COR-L47 (cell line): ENCODE data around the gene SLC34A3.
"Not testable (repeated sequence)": the region's sequence is repeated elsewhere in the genome, so short reads cannot be mapped to it uniquely, and the experiment has no call there.

Experiments
- DNase-seq: peaks from one replicate; lab custom pipeline; 2025; lab: John Stamatoyannopoulos, UW

Gene SLC34A3

GRCh38 chr9:137228968-137229896, 1.5 kb upstream of the SLC34A3 start:
- DNase-seq, result no peak

DNA sequence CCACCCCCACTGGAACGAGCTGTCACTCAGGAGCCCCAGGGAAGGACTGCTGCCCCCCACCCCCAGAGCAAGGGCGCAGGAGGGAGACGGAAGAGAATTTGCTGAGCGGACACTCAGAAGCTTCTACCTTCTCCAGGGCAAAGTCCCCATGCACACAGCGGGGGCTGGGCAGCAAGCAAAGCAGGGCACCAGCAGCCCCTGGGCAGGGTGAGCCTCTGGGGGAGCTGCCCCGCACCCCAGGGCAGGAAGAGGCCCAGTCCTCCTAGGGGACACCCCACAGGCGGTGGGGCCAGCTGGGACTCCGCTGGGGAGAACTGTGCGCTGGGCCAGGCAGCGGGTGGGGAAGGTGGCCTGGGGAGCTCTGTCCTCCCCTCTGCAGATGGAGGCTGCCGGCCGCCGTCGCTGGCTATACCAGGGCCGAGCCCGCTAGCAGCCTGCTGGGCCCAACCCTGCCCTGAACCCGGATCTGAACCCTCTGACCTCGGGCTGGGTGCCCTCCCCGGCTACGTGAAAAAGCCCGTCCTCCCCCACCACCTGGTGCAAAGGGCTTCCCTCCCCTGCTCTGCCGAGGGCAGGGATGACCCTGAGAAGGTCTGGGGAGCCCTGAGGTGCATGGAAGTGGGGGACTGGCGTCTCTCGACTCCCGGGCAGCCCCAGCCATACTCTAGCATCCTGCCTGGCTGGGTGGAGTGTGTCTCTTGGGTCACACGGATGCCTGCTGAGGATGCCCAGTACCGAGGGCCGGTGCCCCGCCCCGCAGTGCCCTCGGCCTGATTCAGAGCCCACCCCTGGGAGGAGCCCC, 597 bp upstream of the SLC34A3 start:
- DNase-seq, result no peak

GRCh38 chr9:137231372-137232039, 805 bp downstream of the SLC34A3 start:
- no peak for DNase-seq

- no peak for DNase-seq
Observed at GRCh38 chr9:137232101-137232500, 1.4 kb downstream of the SLC34A3 start.

- DNase-seq, result no peak
Observed at GRCh38 chr9:137232510-137232909, 1.8 kb downstream of the SLC34A3 start.

DNA sequence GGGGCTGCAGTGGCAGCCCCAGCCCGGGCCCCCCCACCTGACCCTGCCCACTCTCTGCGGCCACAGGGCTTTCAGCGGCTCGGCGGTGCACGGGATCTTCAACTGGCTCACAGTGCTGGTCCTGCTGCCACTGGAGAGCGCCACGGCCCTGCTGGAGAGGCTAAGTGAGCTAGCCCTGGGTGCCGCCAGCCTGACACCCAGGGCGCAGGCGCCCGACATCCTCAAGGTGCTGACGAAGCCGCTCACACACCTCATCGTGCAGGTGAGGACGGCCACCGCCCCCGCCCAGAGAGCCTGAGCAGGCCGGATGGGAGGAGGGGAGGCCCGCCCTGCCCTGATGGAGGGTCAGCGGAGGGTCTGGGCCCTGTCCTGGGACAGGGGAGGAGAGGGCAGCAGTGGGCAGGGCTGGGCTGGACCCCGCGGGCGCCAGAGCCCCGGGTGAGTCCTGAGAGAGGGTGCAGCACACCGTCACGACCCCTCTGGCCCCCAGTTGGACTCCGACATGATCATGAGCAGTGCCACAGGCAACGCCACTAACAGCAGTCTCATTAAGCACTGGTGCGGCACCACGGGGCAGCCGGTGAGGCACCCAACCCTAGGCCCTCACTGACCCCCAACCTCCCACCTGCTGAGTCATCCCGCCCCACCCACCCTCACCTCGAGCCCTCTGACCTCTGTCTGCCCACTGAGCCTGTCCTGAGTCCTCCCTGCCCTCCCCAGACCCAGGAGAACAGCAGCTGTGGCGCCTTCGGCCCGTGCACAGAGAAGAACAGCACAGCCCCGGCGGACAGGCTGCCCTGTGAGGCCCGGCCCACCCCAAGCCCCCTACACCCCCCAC, 2.7 kb downstream of the SLC34A3 start:
- DNase-seq, result no peak

- DNase-seq, result no peak
Observed at GRCh38 chr9:137234055-137234697, 3.5 kb downstream of the SLC34A3 start.

DNA sequence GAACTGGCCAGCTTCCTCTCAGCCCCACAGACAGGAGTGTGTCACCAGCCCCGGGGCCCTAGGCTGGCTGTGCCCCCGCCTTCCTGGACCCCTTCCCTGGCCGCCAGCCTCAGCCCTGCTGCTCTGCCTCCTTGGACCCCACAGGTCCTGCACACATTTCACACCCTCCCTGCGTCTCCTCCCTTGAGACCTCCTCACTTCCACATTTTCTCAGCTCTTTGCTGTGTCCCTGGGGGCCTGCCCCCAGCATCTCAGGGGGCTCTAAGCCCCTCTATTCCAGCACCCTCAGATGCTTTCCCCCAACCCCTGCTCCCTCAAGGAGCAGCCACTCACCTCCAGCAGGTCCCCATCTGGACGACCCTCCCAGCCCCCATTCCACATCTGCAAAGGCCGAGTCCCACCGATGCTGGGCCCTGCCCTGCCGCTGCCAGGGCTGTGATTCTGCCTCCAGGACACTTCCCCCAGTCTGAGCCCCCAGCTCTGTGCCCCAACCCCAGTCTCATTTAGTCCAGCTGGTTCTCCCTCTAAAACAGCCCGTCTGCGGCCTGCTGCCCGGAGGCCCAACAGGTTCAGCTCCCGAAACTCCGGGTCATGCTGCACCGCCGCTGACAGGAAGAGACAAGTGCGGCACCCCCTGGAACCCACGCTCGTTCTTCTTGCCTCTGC, 4.2 kb downstream of the SLC34A3 start:
- DNase-seq, result no peak

- no peak for DNase-seq
Observed at GRCh38 chr9:137235424-137236237, 4.9 kb downstream of the SLC34A3 start.

GRCh38 chr9:137236238-137236935, 5.7 kb downstream of the SLC34A3 start:
- peak; percentile 91 for DNase-seq

- DNase-seq, result no peak
Observed at GRCh38 chr9:137236936-137237421, 6.3 kb downstream of the SLC34A3 start.

DNA sequence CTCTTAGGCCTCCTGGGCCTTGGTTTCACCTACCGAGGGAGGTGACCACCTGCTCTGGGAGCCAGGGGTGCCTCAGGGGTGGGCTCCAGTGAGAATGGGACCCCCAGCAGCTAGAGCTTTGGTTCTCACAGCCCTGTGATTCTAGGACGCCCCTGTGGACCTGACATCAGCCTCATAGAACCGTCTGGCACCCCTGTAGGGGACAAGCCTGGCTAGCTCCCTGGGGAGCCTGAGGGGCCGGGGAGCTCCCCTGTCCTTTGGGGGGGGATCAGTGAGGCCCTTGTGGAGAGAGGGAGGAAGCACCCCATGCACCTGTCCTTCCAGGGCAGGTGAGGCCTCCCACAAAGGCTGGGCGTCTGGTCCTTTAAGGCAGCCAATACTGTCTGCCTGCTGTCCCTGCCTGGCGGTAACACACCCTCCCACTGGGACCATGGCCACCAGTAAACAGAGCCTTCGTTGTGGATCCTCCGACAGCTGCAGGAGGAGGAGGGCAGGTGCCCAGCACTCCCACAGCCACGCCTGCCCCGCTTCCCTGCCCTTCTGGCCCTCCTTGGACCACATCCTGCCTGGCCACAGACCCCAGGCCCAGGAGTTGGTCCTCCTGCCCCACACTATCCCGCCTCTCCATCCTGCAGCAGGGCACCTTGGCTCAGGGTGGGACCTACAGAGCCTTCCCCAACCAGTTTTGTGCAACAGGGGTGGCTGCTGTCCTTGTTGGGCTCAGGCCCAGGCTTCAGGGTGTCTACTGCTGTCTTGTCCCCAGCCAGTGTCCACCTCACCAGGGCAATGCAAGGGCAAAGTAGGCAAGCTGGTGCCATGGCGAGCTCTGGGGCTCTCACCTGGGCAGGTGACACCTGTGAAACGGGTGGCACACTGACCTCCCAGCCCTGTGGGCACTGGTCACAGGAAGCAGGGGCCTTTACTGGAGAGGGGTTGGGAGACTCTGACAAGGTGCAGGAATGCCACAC, 7.3 kb downstream of the SLC34A3 start:
- DNase-seq, result peak; percentile 86

DNA sequence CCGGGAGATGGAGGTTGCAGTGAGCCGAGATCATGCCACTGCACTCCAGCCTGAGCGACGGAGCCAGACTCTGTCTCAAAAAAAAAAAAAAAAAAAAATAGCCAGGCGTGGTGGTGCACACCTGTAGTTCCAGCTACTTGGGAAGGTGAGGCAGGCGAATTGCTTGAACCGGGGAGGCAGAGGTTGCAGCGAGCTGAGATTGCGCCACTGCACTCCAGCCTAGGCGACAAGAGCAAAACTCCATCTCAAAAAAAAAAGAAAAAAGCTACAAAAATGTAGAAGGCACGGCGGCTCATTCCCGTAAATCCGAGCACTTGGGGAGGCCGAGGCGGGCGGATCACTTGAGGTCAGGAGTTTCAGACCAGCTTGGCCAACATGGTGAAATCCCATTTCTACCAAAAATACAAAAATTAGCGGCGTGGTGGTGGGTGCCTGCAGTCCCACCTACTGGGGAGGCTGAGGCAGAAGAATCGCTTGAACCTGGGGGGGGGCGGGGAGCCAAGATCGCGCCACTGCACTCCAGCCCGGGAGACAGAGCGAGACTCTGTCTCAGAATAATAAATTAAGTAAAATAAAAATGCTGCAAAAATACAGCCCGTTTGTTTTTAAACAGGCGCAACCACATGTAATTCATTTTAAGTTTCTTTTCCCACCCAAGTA, 9.0 kb downstream of the SLC34A3 start:
- not testable (repeated sequence) for DNase-seq

DNA sequence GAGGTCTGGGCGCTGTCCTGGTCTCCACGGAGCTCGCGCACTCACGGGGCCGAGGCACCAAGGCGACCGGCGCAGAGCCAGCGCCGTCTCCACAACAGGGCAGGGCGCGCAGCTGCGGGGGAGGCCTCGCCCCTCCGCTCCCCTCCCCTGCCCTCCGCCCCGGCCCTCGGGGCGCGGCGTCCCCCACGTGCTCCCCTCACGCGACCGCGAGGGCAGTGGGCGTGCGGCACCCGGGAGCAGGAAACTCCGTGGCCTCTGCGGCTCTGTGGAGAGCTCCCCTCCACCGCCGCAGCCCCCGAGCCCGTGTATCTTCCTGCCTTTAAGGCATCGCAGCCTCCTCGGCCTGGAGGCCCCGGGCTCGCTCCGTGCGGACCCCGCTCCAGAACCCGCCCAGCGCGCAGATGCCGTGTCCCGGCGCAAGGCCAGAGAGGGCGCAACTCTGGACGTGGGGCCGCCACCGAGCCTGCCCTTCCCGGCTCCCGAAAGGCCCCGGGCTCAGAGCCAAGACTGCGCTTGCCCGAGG, 9.7 kb downstream of the SLC34A3 start:
- DNase-seq, result peak; percentile 75

GRCh38 chr9:137240841-137241489, 10.3 kb downstream of the SLC34A3 start, which contains the start of gene TUBB4B:
TUBB4B (plus strand) TSS chr9:137241287; CDS start chr9:137241361, 74 bp downstream.
- DNase-seq, result peak; percentile 99
